Choroid plexus epithelial cell (primary cell): ENCODE results near the gene TTC9B.

Experiments used
- DNase-seq: peaks from one replicate; pipeline ENCODE4 v3.0.0-alpha.2; 2010; ENCODE audit warnings: low read depth
- H3K4me3 ChIP-seq: 2 replicates; pipeline ENCODE4 v1.5.1; 2011; ENCODE audit warnings: low read depth, mild to moderate bottlenecking, control low read depth, low read length, moderate library complexity
- TF ChIP-seq, protein P1 (sequence below): conservative IDR thresholded peaks from 2 replicates; pipeline ENCODE4 v1.5.1; 2011; ENCODE audit warnings: low read depth, mild to moderate bottlenecking, control low read depth, inconsistent platforms, low read length, moderate library complexity

TTC9B gene

DNA sequence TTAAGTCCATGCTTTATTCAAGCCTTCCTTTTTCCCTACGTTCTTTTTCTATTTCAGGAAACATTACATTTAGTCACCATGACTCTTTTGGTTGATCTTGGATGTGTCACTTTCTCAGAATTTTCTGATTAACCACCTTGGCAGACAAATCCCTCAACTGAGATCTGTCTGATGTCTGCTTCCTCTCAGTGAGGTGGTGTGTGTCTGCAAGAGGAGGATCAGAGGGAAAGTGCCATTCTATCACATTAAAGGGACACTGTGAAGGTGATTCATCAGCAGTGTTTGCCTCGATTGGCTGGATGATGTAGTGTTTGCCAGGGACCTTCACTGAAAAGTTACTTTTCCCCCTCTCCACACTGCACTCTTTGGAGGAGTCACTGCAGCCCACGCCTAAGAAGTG, 11.3 kb upstream of the TTC9B start:
- TF ChIP-seq, protein P1, sequence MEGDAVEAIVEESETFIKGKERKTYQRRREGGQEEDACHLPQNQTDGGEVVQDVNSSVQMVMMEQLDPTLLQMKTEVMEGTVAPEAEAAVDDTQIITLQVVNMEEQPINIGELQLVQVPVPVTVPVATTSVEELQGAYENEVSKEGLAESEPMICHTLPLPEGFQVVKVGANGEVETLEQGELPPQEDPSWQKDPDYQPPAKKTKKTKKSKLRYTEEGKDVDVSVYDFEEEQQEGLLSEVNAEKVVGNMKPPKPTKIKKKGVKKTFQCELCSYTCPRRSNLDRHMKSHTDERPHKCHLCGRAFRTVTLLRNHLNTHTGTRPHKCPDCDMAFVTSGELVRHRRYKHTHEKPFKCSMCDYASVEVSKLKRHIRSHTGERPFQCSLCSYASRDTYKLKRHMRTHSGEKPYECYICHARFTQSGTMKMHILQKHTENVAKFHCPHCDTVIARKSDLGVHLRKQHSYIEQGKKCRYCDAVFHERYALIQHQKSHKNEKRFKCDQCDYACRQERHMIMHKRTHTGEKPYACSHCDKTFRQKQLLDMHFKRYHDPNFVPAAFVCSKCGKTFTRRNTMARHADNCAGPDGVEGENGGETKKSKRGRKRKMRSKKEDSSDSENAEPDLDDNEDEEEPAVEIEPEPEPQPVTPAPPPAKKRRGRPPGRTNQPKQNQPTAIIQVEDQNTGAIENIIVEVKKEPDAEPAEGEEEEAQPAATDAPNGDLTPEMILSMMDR: no peak
- no peak for DNase-seq
- no peak overlapping the region for H3K4me3 ChIP-seq

DNA sequence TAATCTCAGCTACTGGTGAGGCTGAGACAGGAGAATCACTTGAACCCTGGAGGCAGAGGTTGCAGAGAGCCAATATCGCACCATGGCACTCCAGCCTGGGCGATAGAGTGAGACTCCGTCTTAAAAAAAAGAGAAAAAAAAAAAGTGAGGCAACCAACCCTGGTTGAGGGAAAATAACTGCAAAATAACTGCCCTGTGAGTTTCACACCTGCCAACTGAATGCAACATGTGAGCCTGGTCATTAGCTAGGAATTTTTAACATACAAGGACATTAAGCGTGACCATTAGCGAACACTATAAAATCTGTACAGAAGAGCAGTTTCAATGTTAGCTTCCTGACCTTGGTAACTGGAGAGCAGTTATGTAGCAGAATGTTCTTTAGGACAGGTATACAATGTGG, 10.7 kb upstream of the TTC9B start:
- no peak overlapping the region for H3K4me3 ChIP-seq
- TF ChIP-seq, protein P1: no peak
- DNase-seq: no peak

DNA sequence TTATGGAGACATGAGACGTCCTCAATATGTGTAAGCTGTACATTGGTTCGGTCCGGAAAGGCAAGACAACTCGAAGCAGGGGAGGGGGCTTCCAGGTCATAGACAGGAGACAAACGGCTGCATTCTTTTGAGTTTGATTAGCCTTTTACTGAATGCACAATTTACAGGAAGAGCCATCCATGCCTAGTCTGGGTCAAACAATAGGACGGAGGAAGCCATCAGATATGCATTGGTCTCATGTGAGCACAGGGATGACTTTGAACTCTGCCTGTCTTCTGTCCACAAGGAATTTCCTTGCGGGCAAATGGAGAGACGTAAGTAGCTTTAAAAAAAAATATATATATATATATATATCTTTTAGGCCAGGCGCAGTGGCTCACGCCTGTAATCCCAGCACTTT, 10.2 kb upstream of the TTC9B start:
- DNase-seq: no peak
- TF ChIP-seq, protein P1: no peak
- no peak overlapping the region for H3K4me3 ChIP-seq

DNA sequence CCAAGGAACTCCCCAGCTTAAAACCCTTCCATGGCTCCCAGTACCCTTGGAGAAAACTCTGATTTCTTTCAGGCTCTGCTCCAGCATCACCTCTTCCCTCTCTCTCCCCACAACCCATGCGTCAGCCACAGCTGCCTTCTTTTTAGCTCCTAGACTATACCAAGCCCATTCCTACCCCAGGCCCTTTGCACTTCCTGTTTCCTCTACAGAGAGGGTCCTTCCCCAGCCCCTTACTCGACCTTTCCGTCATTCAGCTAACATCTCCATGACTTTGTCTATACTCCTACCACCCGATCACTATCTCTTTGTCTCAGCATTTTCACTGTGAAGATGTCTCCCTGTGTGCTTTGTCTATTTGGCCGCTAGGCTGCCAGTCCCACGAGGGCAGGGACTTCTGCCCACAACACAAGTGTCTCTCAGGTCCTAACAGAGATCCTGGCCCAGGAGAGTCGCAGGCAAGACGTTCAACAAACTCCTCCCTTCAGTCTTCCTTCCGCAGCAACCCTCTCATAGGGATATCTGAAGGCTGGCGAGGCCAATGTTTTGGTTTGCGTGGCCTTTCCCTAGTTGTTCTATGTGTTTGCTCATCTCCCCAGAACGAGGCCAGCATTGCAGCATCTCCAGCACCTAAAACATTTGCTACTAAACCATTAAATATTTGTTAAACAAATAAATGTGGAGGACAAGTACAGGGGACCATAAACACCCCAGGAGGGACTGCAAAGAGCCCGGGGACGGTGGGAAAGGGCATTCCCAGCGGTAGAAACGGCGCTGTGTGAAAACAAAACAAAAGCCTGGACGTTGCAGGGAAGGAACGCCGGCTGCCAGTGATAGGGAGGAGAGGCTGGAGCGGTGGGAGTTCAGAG, 7.5 kb upstream of the TTC9B start:
- TF ChIP-seq, protein P1: peak; percentile 42
- H3K4me3 ChIP-seq: peak overlapping the region; percentile 51
- peak; percentile 56 for DNase-seq

DNA sequence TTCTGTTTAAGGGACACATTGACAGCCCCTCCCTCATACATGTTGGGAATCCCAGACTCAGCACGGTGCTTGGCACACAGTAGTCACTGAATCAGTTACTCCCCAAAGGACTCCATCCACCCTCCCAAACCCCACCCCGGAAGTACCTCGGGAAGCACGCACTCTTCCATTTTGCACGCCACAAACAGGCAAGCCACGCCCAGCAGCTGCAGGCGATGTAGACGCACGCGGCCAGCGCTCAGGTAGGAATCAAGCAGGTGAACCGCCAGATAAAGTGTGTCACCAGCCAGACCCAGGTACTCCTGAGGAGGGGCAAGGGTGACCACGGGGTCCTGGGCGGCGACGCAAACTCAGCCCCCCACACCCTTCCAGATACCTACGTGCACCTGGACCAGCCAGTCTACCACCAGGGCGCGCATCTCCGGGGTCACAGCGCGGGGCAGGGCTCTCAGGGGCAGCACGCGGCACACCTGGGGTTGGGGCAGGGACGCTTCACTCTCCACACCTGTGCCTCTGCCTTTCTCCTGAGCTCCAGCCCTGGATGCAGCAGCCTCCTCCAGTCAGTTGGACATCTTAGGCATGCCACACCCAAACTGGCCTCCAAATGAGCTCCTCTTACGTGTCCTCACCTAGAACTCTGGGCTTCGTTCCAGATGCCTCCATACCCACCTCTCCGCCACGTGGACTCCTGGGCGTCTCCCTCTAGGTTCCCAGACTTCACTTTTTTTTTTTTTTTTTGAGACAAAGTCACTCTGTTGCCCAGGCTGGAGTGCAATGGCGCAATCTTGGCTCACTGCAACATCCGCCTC, 6.4 kb upstream of the TTC9B start:
- no peak overlapping the region for H3K4me3 ChIP-seq
- no peak for DNase-seq
- TF ChIP-seq, protein P1: no peak

DNA sequence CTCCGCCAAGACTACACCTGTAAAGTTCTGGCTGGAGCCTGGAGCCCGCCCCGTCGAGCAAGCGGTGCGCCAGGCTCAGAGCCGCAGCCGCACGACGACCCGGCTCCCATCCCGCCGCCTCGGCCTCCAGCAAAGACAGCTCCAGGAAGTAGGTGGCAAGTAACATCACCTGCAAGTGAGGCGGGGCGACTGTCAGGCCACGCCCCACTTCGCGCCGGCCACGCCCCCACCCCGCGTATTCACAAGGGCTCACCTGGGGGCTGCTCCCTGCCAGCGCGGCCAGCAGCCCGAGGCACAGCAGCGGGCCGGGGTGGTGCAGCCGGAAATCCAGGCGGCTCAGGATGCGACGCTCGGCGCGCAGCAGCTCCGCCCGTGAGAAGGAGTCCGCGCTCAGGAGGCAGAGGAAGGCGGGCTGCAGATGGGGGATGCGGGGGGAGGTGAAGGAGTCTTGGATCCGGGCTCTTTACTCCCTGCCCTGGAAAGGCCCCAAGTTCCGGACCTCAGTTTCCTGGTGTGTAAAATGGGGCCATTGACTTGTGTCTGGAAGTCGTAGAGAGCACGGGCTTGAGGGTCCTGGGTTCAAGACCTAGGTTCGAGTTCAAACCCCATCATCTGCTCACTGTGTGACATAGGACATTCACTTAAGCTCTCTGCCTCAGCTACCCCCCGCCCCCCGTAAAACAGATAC, 5.1 kb upstream of the TTC9B start:
- TF ChIP-seq, protein P1: no peak
- no peak overlapping the region for H3K4me3 ChIP-seq
- no peak for DNase-seq
